ENCODE results near the gene PAMR1.
"Not testable (repeated sequence)": the region's sequence is repeated elsewhere in the genome, so short reads cannot be mapped to it uniquely, and the experiment has no call there.

DNA sequence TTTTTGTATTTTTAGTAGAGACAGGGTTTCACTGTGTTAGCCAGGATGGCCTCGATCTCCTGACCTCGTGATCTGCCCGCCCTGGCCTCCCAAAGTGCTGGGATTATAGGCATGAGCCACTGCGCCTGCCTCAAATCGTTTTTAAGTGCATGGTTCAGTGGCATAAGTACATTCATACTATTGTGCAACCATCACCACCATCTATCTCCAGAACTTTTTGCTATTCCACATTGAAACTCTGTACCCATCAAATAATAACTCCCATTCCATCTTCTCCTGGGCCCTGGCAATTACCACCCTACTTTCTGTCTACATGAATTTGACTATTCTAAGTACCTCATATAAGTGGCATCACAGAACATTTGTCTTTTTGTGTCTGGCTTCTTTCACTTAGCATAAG, 3.3 kb downstream of the PAMR1 start:
- TF ChIP-seq ZNF384 (IDR thresholded peaks at IDR 0.05); ELF4 (IDR thresholded peaks at IDR 0.05); SUZ12 (IDR thresholded peaks at IDR 0.05); FOXK2 (IDR thresholded peaks at IDR 0.05); LEF1 (IDR thresholded peaks at IDR 0.05; ENCODE audit: borderline replicate concordance); BHLHE40 (IDR thresholded peaks at IDR 0.05; ENCODE audit: borderline replicate concordance); HDGF (IDR thresholded peaks at IDR 0.05; ENCODE audit: borderline replicate concordance); FOXM1 (IDR thresholded peaks at IDR 0.05; ENCODE audit: borderline replicate concordance); CTBP1 (IDR thresholded peaks at IDR 0.05; ENCODE audit: borderline replicate concordance); ARNT (IDR thresholded peaks at IDR 0.05); TARDBP (IDR thresholded peaks at IDR 0.05); NFRKB (IDR thresholded peaks at IDR 0.05): not testable (repeated sequence)

Data from HEK293T (cell line).